NB4 (cell line): ENCODE results near the gene EHD1.

Experiments
- DNase-seq: peaks from one replicate; pipeline ENCODE4 v3.0.0; 2010; ENCODE audit warnings: low read depth
- H3K4me3 ChIP-seq: one replicate; pipeline ENCODE4 v1.5.1; 2011; ENCODE audit warnings: mild to moderate bottlenecking, low read depth, low read length, moderate library complexity
- MAX ChIP-seq: IDR thresholded peaks from 2 replicates; pipeline ENCODE4 v1.6.1; 2011; ENCODE audit warnings: low read depth, low read length
- MYC ChIP-seq: IDR thresholded peaks from 2 replicates; pipeline ENCODE4 v1.6.1; 2011; ENCODE audit warnings: low read depth, low read length
- POLR2A ChIP-seq: IDR thresholded peaks from 2 replicates; pipeline ENCODE4 v1.6.1; 2011; ENCODE audit warnings: mild to moderate bottlenecking; ENCODE audit not compliant: insufficient read length; ENCODE audit errors: extremely low read depth
- TF ChIP-seq, protein P1 (sequence below): IDR thresholded peaks from one replicate; pipeline ENCODE4 v1.5.1; 2012; ENCODE audit warnings: low read depth, low read length

The EHD1 gene

GRCh38 chr11:64891215-64891848, 12.9 kb upstream of the EHD1 start:
- DNase-seq = no peak
- TF ChIP-seq MYC = no peak
- H3K4me3 ChIP-seq = no peak overlapping the region

DNA sequence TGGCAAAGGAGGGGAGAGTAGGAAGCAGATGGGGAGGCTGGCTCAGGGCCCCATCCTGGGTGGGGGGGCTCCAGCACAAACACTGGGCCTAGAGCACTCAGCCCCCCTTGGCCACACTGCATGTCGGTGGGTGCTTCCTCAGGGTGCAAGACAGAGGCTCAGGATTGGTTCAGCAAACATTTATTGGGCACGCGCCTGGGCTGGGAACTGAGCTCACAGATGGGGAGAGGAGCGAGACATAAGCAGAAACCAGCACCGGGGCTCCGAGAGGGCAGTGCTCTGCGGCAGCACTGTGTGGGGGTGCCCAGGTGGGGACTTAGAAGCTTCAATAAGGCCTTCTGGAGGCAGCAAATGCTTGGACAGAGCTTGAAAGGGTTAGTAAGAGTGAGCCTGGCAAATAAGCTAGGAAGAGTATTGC, 12.1 kb upstream of the EHD1 start:
- TF ChIP-seq MAX = no peak
- TF ChIP-seq MYC = no peak
- TF ChIP-seq, protein P1, sequence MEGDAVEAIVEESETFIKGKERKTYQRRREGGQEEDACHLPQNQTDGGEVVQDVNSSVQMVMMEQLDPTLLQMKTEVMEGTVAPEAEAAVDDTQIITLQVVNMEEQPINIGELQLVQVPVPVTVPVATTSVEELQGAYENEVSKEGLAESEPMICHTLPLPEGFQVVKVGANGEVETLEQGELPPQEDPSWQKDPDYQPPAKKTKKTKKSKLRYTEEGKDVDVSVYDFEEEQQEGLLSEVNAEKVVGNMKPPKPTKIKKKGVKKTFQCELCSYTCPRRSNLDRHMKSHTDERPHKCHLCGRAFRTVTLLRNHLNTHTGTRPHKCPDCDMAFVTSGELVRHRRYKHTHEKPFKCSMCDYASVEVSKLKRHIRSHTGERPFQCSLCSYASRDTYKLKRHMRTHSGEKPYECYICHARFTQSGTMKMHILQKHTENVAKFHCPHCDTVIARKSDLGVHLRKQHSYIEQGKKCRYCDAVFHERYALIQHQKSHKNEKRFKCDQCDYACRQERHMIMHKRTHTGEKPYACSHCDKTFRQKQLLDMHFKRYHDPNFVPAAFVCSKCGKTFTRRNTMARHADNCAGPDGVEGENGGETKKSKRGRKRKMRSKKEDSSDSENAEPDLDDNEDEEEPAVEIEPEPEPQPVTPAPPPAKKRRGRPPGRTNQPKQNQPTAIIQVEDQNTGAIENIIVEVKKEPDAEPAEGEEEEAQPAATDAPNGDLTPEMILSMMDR = no peak
- no peak for TF ChIP-seq POLR2A
- no peak for DNase-seq
- no peak overlapping the region for H3K4me3 ChIP-seq

DNA sequence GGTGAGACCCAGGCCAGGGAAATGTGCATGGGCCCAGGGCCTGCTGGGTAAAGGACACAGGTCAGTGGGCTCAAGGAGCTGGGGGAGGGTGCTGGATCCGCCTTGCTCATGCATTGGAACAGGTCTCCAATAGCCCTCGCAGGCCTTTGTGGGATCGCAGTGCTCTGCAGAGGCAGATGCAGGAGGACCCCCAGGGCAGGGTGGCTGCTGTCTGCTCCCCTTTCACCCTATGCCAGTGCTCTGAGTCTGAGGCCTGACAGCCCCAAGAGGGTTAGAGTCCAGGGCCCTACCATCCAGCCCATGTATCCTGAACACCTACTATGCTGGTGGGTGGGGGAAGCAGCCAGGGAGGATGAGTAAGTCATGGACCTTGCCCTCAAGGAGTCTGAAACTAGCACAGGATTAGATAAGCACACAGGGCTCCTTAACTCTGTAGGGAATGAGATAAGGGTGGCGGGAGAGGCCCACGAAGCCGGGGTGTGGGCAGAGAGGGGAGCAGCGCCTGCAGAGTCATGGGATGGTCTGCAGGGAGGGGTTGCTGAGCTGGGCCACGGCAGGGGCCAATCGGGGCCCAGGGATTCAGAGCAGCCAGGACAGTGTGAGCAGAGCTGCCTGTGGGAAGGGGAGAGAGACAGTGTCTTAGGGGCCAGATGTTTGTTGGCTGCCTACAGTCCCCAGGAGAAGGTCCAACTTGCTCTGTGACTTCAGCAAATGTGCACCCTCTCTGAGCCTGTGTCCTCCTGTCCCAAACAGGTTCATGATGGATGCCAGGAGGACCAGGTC, 10.5 kb upstream of the EHD1 start:
- TF ChIP-seq POLR2A (no peak), MAX (no peak), MYC (no peak)
- TF ChIP-seq, protein P1 = no peak
- H3K4me3 ChIP-seq = no peak overlapping the region
- DNase-seq = no peak

- no peak for TF ChIP-seq MYC
- no peak overlapping the region for H3K4me3 ChIP-seq
- no peak for DNase-seq
Measured at GRCh38 chr11:64888406-64888728, 9.9 kb upstream of the EHD1 start.

DNA sequence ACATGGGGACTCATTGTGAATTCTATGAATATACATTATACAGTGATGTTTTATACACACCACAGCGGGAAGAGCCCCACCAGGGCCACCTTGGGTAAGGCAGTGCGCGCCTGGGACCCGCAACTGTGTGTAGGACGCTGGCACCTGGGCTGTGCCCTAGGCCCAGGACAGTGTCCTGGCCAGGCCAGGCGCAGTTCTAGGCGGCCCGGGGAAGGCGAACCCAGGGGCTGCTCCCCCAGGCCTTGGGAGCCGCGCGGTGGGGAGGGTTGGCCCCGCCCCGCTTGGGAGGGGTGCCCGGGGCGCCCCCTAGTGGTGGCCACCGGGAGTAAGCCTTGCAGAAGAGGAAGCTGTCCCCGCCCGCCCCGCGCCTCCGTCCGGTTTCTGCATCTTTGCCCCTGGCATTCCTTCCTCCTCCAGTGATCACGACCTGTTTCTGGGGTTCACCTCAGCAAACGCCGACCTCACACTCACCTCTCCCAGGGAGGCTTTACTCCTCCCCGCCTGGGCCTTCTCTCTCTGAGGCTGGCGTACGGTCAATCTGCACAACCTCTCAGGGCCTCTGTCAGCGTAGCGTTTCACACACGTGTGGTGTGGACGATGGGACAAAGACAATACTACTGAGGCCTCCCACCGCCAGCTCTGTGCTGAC, 9.5 kb upstream of the EHD1 start:
- DNase-seq = peak; percentile 84
- no peak overlapping the region for H3K4me3 ChIP-seq

DNA sequence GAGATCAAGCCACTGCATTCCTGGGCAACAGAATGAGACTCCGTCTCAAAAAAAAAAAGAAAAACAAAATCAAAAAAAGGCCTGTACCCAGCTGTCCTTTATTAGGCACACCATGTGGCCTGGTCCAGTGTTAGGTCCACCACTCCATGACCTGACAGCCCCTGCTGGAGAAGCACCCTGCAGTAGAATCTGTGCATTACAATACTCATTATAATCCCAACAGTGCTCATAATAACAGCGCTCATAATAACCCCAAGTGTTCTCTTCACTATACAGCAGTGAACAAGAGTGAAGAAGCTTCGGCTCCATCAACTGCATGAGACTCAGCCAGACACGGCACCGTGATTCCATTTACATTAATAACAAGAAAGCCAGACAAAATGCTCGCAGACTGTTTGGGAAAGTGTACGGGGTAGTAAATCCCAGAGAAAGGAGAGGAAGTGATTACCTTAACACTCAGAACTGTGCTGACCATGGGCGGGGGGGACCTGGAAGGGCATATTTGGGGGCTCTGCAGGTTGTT, 8.9 kb upstream of the EHD1 start:
- no peak for TF ChIP-seq MYC
- no peak for TF ChIP-seq MAX
- TF ChIP-seq, protein P1 = no peak
- no peak for TF ChIP-seq POLR2A
- no peak for DNase-seq
- no peak overlapping the region for H3K4me3 ChIP-seq

More for the DNA sequence above, 9.5 kb upstream of the EHD1 start:
- TF ChIP-seq MYC (peak; percentile 55), MAX (peak; percentile 35), POLR2A (no peak)
- TF ChIP-seq, protein P1 = peak; percentile 78
